ENCODE data around the gene SLC25A29. TPM values are rescaled to one million over a fixed set of nuclear protein-coding genes. Genes with fewer than 3 reads are reported as not detected.
"Not testable (repeated sequence)": the region's sequence is repeated elsewhere in the genome, so short reads cannot be mapped to it uniquely, and the experiment has no call there.

SLC25A29 gene
- total and polyA plus RNA-seq, 4 donors: 3.9 to 56.6 (median 42.0) TPM

- Histone ChIP-seq H3K4me1 (ENCODE audit: control insufficient read depth in 1 of 2, insufficient read depth in 2 of 2, low read length in 2 of 2) (no peaks in the 10 kb centered on the region), H3K27ac (ENCODE audit: low read depth in 1 of 2, low read length in 2 of 2) (no peak overlapping the region), H3K9me3 (ENCODE audit: control insufficient read depth, low read length) (no peaks in the 10 kb centered on the region), H3K27me3 (ENCODE audit: control insufficient read depth in 1 of 2, insufficient read depth in 2 of 2, low read length in 1 of 2) (no peaks in the 10 kb centered on the region), H3K4me3 (ENCODE audit: low read length in 2 of 2) (no peak overlapping the region), H3K36me3 (ENCODE audit: control insufficient read depth in 1 of 2, insufficient read depth in 2 of 2, low read length in 1 of 2) (no peaks in the 10 kb centered on the region)
- DNase-seq: peak in 1 of 2 donors; percentile 21
- ATAC-seq (ENCODE audit: low FRiP score): no peak
- intact Hi-C loops (cut with DNase I): no loop called here
- WGBS, 2 donors: 87 to 92% methylated on average over 6 of the region's 6 CpGs
These were observed 7.0 kb downstream of the SLC25A29 start for GRCh38 chr14:100299238-100299560.

- WGBS, 2 donors: 73 to 75% methylated on average over 14 of the region's 14 CpGs
- Histone ChIP-seq H3K4me3 (ENCODE audit: low read length in 2 of 2) (no peak overlapping the region), H3K9me3 (ENCODE audit: control insufficient read depth, low read length) (no peaks in the 10 kb centered on the region), H3K36me3 (ENCODE audit: control insufficient read depth in 1 of 2, insufficient read depth in 2 of 2, low read length in 1 of 2) (no peaks in the 10 kb centered on the region), H3K4me1 (ENCODE audit: control insufficient read depth in 1 of 2, insufficient read depth in 2 of 2, low read length in 2 of 2) (no peaks in the 10 kb centered on the region), H3K27ac (ENCODE audit: low read depth in 1 of 2, low read length in 2 of 2) (no peak overlapping the region), H3K27me3 (ENCODE audit: control insufficient read depth in 1 of 2, insufficient read depth in 2 of 2, low read length in 1 of 2) (no peaks in the 10 kb centered on the region)
- intact Hi-C loops (cut with DNase I): no loop called here
- DNase-seq (peak; percentile 41 to 62), ATAC-seq (ENCODE audit: low FRiP score) (no peak)
These were observed 7.5 kb downstream of the SLC25A29 start for GRCh38 chr14:100298551-100299237.

GRCh38 chr14:100297320-100298300 is 8.6 kb downstream of the SLC25A29 start:
- Histone ChIP-seq H3K27ac (ENCODE audit: low read depth in 1 of 2, low read length in 2 of 2) (peak overlapping the region; percentile 22 to 23), H3K36me3 (ENCODE audit: control insufficient read depth in 1 of 2, insufficient read depth in 2 of 2, low read length in 1 of 2) (no peaks in the 10 kb centered on the region), H3K4me1 (ENCODE audit: control insufficient read depth in 1 of 2, insufficient read depth in 2 of 2, low read length in 2 of 2) (no peaks in the 10 kb centered on the region), H3K4me3 (ENCODE audit: low read length in 2 of 2) (no peak overlapping the region), H3K27me3 (ENCODE audit: control insufficient read depth in 1 of 2, insufficient read depth in 2 of 2, low read length in 1 of 2) (no peaks in the 10 kb centered on the region), H3K9me3 (ENCODE audit: control insufficient read depth, low read length) (no peaks in the 10 kb centered on the region)
- peak; percentile 86 to 91 for DNase-seq
- intact Hi-C loops (cut with DNase I): no loop called here
- WGBS, 2 donors: 17 to 18% methylated on average over 30 of the region's 30 CpGs
- peak; percentile 86 for ATAC-seq (ENCODE audit: low FRiP score)

GRCh38 chr14:100296729-100297128 is 9.5 kb downstream of the SLC25A29 start:
- WGBS, 2 donors: 70 to 72% methylated on average over 11 of the region's 11 CpGs
- ATAC-seq (ENCODE audit: low FRiP score); intact Hi-C loops (cut with DNase I); H3K9me3 ChIP-seq (ENCODE audit: control insufficient read depth, low read length); H3K27me3 ChIP-seq (ENCODE audit: control insufficient read depth in 1 of 2, insufficient read depth in 2 of 2, low read length in 1 of 2); H3K36me3 ChIP-seq (ENCODE audit: control insufficient read depth in 1 of 2, insufficient read depth in 2 of 2, low read length in 1 of 2); H3K4me1 ChIP-seq (ENCODE audit: control insufficient read depth in 1 of 2, insufficient read depth in 2 of 2, low read length in 2 of 2); H3K4me3 ChIP-seq (ENCODE audit: low read length in 2 of 2): not testable (repeated sequence)
- DNase-seq: peak; percentile 45 to 48
- peak overlapping the region; percentile 22 to 23 for H3K27ac ChIP-seq (ENCODE audit: low read depth in 1 of 2, low read length in 2 of 2)

- intact Hi-C loops (cut with DNase I): no loop called here
- 83 to 84% methylated on average over 9 of the region's 9 CpGs for WGBS, 2 donors
- H3K27ac ChIP-seq (ENCODE audit: low read depth in 1 of 2, low read length in 2 of 2): no peak overlapping the region
These were observed 10.1 kb downstream of the SLC25A29 start for GRCh38 chr14:100296106-100296651.

GRCh38 chr14:100295376-100296105 is 10.7 kb downstream of the SLC25A29 start:
- ATAC-seq (ENCODE audit: low FRiP score) (no peak), DNase-seq (peak; percentile 24 to 40)
- Histone ChIP-seq H3K4me3 (ENCODE audit: low read length in 2 of 2) (no peak overlapping the region), H3K36me3 (ENCODE audit: control insufficient read depth in 1 of 2, insufficient read depth in 2 of 2, low read length in 1 of 2) (peaks cover 0 to 2% of the 10 kb centered on the region in 2 donors), H3K27ac (ENCODE audit: low read depth in 1 of 2, low read length in 2 of 2) (no peak overlapping the region), H3K4me1 (ENCODE audit: control insufficient read depth in 1 of 2, insufficient read depth in 2 of 2, low read length in 2 of 2) (no peaks in the 10 kb centered on the region), H3K9me3 (ENCODE audit: control insufficient read depth, low read length) (no peaks in the 10 kb centered on the region), H3K27me3 (ENCODE audit: control insufficient read depth in 1 of 2, insufficient read depth in 2 of 2, low read length in 1 of 2) (no peaks in the 10 kb centered on the region)
- WGBS, 2 donors: 95% methylated on average over 16 of the region's 16 CpGs
- intact Hi-C loops (cut with DNase I): no loop called here

More at GRCh38 chr14:100296106-100296651, 10.1 kb downstream of the SLC25A29 start:
- no peaks in the 10 kb centered on the region for H3K4me1 ChIP-seq (ENCODE audit: control insufficient read depth in 1 of 2, insufficient read depth in 2 of 2, low read length in 2 of 2)
- DNase-seq: peak; percentile 27 to 52
- H3K9me3 ChIP-seq (ENCODE audit: control insufficient read depth, low read length): no peaks in the 10 kb centered on the region
- no peak overlapping the region for H3K4me3 ChIP-seq (ENCODE audit: low read length in 2 of 2)
- H3K36me3 ChIP-seq (ENCODE audit: control insufficient read depth in 1 of 2, insufficient read depth in 2 of 2, low read length in 1 of 2): peaks cover 0 to 2% of the 10 kb centered on the region in 2 donors
- H3K27me3 ChIP-seq (ENCODE audit: control insufficient read depth in 1 of 2, insufficient read depth in 2 of 2, low read length in 1 of 2): no peaks in the 10 kb centered on the region
- ATAC-seq (ENCODE audit: low FRiP score): no peak

- Histone ChIP-seq H3K36me3 (ENCODE audit: control insufficient read depth in 1 of 2, insufficient read depth in 2 of 2, low read length in 1 of 2) (peaks cover 0 to 2% of the 10 kb centered on the region in 2 donors), H3K9me3 (ENCODE audit: control insufficient read depth, low read length) (no peaks in the 10 kb centered on the region), H3K27ac (ENCODE audit: low read depth in 1 of 2, low read length in 2 of 2) (no peak overlapping the region), H3K27me3 (ENCODE audit: control insufficient read depth in 1 of 2, insufficient read depth in 2 of 2, low read length in 1 of 2) (no peaks in the 10 kb centered on the region), H3K4me1 (ENCODE audit: control insufficient read depth in 1 of 2, insufficient read depth in 2 of 2, low read length in 2 of 2) (no peaks in the 10 kb centered on the region), H3K4me3 (ENCODE audit: low read length in 2 of 2) (no peak overlapping the region)
- DNase-seq: peak; percentile 29 to 34
- intact Hi-C loops (cut with DNase I): no loop called here
- ATAC-seq (ENCODE audit: low FRiP score): no peak
- whole genome bisulfite sequencing, 2 donors: 88 to 97% methylated on average over 2 of the region's 2 CpGs
These were observed 11.3 kb downstream of the SLC25A29 start for GRCh38 chr14:100294963-100295330.

GRCh38 chr14:100294213-100294962 is 11.9 kb downstream of the SLC25A29 start:
- DNase-seq: peak; percentile 40 to 69
- no peaks in the 10 kb centered on the region for H3K4me1 ChIP-seq (ENCODE audit: control insufficient read depth in 1 of 2, insufficient read depth in 2 of 2, low read length in 2 of 2)
- WGBS, 2 donors: 64 to 70% methylated on average over 12 of the region's 12 CpGs

More at GRCh38 chr14:100294213-100294962, 11.9 kb downstream of the SLC25A29 start:
- Histone ChIP-seq H3K27ac (ENCODE audit: low read depth in 1 of 2, low read length in 2 of 2) (no peak overlapping the region), H3K36me3 (ENCODE audit: control insufficient read depth in 1 of 2, insufficient read depth in 2 of 2, low read length in 1 of 2) (peaks cover 0 to 2% of the 10 kb centered on the region in 2 donors), H3K27me3 (ENCODE audit: control insufficient read depth in 1 of 2, insufficient read depth in 2 of 2, low read length in 1 of 2) (no peaks in the 10 kb centered on the region), H3K9me3 (ENCODE audit: control insufficient read depth, low read length) (no peaks in the 10 kb centered on the region), H3K4me3 (ENCODE audit: low read length in 2 of 2) (no peak overlapping the region)
- ATAC-seq (ENCODE audit: low FRiP score): no peak
- intact Hi-C loops (cut with DNase I): no loop called here

All from aorta (tissue), 5 donors.